NB4 (cell line): Measurements from ENCODE around the gene NSD1.

ENCODE experiments used
- CTCF ChIP-seq: IDR thresholded peaks from one replicate; pipeline ENCODE4 v1.5.1; 2012; ENCODE audit warnings: low read depth, low read length
- MAX ChIP-seq: IDR thresholded peaks from 2 replicates; pipeline ENCODE4 v1.6.1; 2011; ENCODE audit warnings: low read depth, low read length
- MYC ChIP-seq: IDR thresholded peaks from 2 replicates; pipeline ENCODE4 v1.6.1; 2011; ENCODE audit warnings: low read depth, low read length
- POLR2A ChIP-seq: IDR thresholded peaks from 2 replicates; pipeline ENCODE4 v1.6.1; 2011; ENCODE audit warnings: mild to moderate bottlenecking; ENCODE audit not compliant: insufficient read length; ENCODE audit errors: extremely low read depth

- no peak for TF ChIP-seq CTCF
- no peak for TF ChIP-seq POLR2A
- no peak for TF ChIP-seq MAX
- no peak for TF ChIP-seq MYC
These were observed 210.2 kb downstream of the NSD1 start for GRCh38 chr5:177343777-177344176.
